CD14-positive monocyte (primary cell): ENCODE data around the gene TMEM134. TPM values are rescaled to one million over a fixed set of nuclear protein-coding genes. Genes with fewer than 3 reads are reported as not detected.
A peak's percentile ranks its signal among the peaks of the same experiment; 100 is the strongest.

Source experiments
- DNase-seq, 3 donors: peaks; one replicate each; pipeline ENCODE4 v3.0.0-alpha.2; 2011 to 2022
- H2AFZ ChIP-seq: 2 replicates; pipeline ENCODE4 v1.6.0; 2012; ENCODE audit warnings: mild to moderate bottlenecking, low read depth, low read length, inconsistent platforms; ENCODE audit not compliant: insufficient read depth, poor library complexity, severe bottlenecking
- H3K27ac ChIP-seq, 2 donors: 1 replicate in 1 of 2; 2 replicates in 1 of 2; pipeline ENCODE4 v1.5.1; 2012 to 2013; ENCODE audit warnings: low read length in 2 of 2, control low read depth in 1 of 2, inconsistent platforms in 1 of 2, low read depth in 1 of 2, mild to moderate bottlenecking in 1 of 2
- H3K27me3 ChIP-seq, 2 donors: one replicate each; pipeline versions ENCODE4 v1.6.0 to v1.6.1; 2011 to 2013; ENCODE audit warnings: low read length in 2 of 2; ENCODE audit not compliant: control insufficient read depth in 2 of 2, insufficient read depth in 2 of 2
- H3K36me3 ChIP-seq, 2 donors: replicated peaks in 1 of 2; 1 replicate in 1 of 2; 2 replicates in 1 of 2; pipeline versions ENCODE4 v1.5.1 to v1.6.1; 2012 to 2013; ENCODE audit warnings: low read length in 2 of 2, control low read depth in 1 of 2, inconsistent platforms in 1 of 2, mild to moderate bottlenecking in 1 of 2; ENCODE audit not compliant: insufficient read depth in 2 of 2, control insufficient read depth in 1 of 2
- H3K4me1 ChIP-seq, 2 donors: 1 replicate in 1 of 2; 2 replicates in 1 of 2; pipeline versions ENCODE4 v1.5.1 to v1.6.1; 2012 to 2013; ENCODE audit warnings: low read length in 2 of 2, control low read depth in 1 of 2, inconsistent platforms in 1 of 2, mild to moderate bottlenecking in 1 of 2, moderate library complexity in 1 of 2; ENCODE audit not compliant: insufficient read depth in 2 of 2, control insufficient read depth in 1 of 2
- H3K4me2 ChIP-seq: replicated peaks from 2 replicates; pipeline ENCODE3; 2012; ENCODE audit warnings: low read length, moderate library complexity, mild to moderate bottlenecking; ENCODE audit not compliant: poor library complexity, severe bottlenecking; ENCODE audit errors: extremely low read depth
- H3K4me3 ChIP-seq, 3 experiments: fragments of 200-600 bp in 1 of 3; sonication (generic) in 1 of 3; replicated peaks in 1 of 3; 1 replicate in 2 of 3; 2 replicates in 1 of 3; pipeline ENCODE4 v1.5.1; 2011 to 2013; ENCODE audit warnings: low read length in 3 of 3, mild to moderate bottlenecking in 3 of 3, control low read depth in 2 of 3, low read depth in 2 of 3, inconsistent platforms in 1 of 3, moderate library complexity in 1 of 3
- H3K79me2 ChIP-seq: 2 replicates; pipeline ENCODE4 v1.6.0; 2012; ENCODE audit warnings: mild to moderate bottlenecking, control low read depth, inconsistent platforms, low read length, moderate library complexity; ENCODE audit not compliant: insufficient read depth
- H3K9ac ChIP-seq: 2 replicates; pipeline ENCODE4 v1.6.0; 2017; ENCODE audit warnings: low read length, mild to moderate bottlenecking; ENCODE audit not compliant: insufficient read depth, poor library complexity, severe bottlenecking
- H3K9me3 ChIP-seq, 2 donors: replicated peaks in 1 of 2; 1 replicate in 1 of 2; 2 replicates in 1 of 2; pipeline versions ENCODE4 v1.5.1 to v1.6.1; 2012 to 2013; ENCODE audit warnings: low read length in 2 of 2, control low read depth in 1 of 2; ENCODE audit not compliant: control insufficient read depth in 1 of 2, insufficient read depth in 1 of 2
- H4K20me1 ChIP-seq: 2 replicates; pipeline ENCODE4 v1.6.0; 2012; ENCODE audit warnings: mild to moderate bottlenecking, low read length, control low read depth, moderate library complexity; ENCODE audit not compliant: insufficient read depth
- H3K27ac Mint-ChIP-seq, 7 donors: one replicate each; pipeline ENCODE4 v1.8.0; 2020; ENCODE audit warnings: mild to moderate bottlenecking in 7 of 7, mixed read lengths in 7 of 7, moderate library complexity in 6 of 7, inconsistent platforms in 2 of 7
- H3K27me3 Mint-ChIP-seq, 3 donors: one replicate each; pipeline ENCODE4 v1.8.0; 2021 to 2022; ENCODE audit warnings: low read depth in 3 of 3, mild to moderate bottlenecking in 3 of 3, mixed read lengths in 3 of 3, moderate library complexity in 3 of 3, inconsistent platforms in 1 of 3
- H3K36me3 Mint-ChIP-seq, 2 donors: one replicate each; pipeline ENCODE4 v1.8.0; 2020; ENCODE audit warnings: mixed read lengths in 2 of 2, inconsistent platforms in 1 of 2, mild to moderate bottlenecking in 1 of 2
- H3K4me1 Mint-ChIP-seq: one replicate; pipeline ENCODE4 v1.8.0; 2020; ENCODE audit warnings: mild to moderate bottlenecking, mixed read lengths
- H3K4me3 Mint-ChIP-seq, 2 donors: one replicate each; pipeline ENCODE4 v1.8.0; 2020; ENCODE audit warnings: mild to moderate bottlenecking in 2 of 2, mixed read lengths in 2 of 2, moderate library complexity in 1 of 2
- H3K9me3 Mint-ChIP-seq, 7 donors: one replicate each; pipeline ENCODE4 v1.8.0; 2020 to 2022; ENCODE audit warnings: mixed read lengths in 7 of 7, mild to moderate bottlenecking in 6 of 7, moderate library complexity in 6 of 7, inconsistent platforms in 2 of 7
- CTCF ChIP-seq: fragments of 200-600 bp; IDR thresholded peaks from one replicate; pipeline ENCODE4 v1.8.0; 2022; ENCODE audit warnings: antibody characterized with exemption, mild to moderate bottlenecking
- WGBS: methylation state at CpG from one replicate; pipeline ENCODE4 v1.1.5; 2013; ENCODE audit warnings: missing lambda C conversion rate; ENCODE audit not compliant: insufficient coverage; 5-methylcytosine and 5-hydroxymethylcytosine counted together
- intact Hi-C, 2 donors: fragments of 100-400 bp; cut with micrococcal nuclease; formaldehyde crosslinking; loops; one replicate each; pipeline versions ENCODE4 v1.15.0 to v1.15.1; 2023
- polyA plus RNA-seq, 3 donors: library from polyadenylated mRNA; depleted of rRNA in 1 of 3; unstranded in 2 of 3; stranded (reverse) in 1 of 3; fragments of 300-500 nt in 2 of 3; fragments of >200 nt in 1 of 3; fragmentation: Illumina TruSeq in 2 of 3; gene quantifications; 1 replicate in 2 of 3; 2 replicates in 1 of 3; pipeline ENCODE4 v1.2.3, GENCODE V29; 2012 to 2021

Gene TMEM134
- polyA plus RNA-seq, 3 donors: 67.4 to 104 (median 76.8) TPM

GRCh38 chr11:67421430-67422031, 47.5 kb downstream of the TMEM134 start:
- no peak for DNase-seq
- no peaks in the 10 kb centered on the region for H3K79me2 ChIP-seq
- no peaks in the 10 kb centered on the region for H3K9me3 ChIP-seq
- peaks cover 0 to 37% of the 10 kb centered on the region in 2 donors for H3K27me3 ChIP-seq
- TF ChIP-seq CTCF: no peak
- H2AFZ ChIP-seq: peak overlapping the region; percentile 86
- Mint-ChIP-seq H3K36me3 (peaks cover 0 to 3% of the 10 kb centered on the region in 2 donors), H3K27me3 (peaks cover 22 to 39% (median 32%) of the 10 kb centered on the region in 3 donors), H3K9me3 (peaks cover 0 to 5% (median 0%) of the 10 kb centered on the region in 7 donors), H3K4me1 (peaks cover 25% of the 10 kb centered on the region), H3K4me3 (peak overlapping the region; percentile 57 to 67), H3K27ac (peak overlapping the region in 1 of 7 donors; percentile 35)
- H3K4me1 ChIP-seq: peaks cover 27 to 42% of the 10 kb centered on the region in 2 donors
- no peaks in the 10 kb centered on the region for H4K20me1 ChIP-seq
- H3K4me2 ChIP-seq: peak overlapping the region; percentile 89
- H3K27ac ChIP-seq: no peak overlapping the region
- intact Hi-C loops: loop anchor here in 1 of 2 donors (1.0 kb wide), 1 partner anchor 19 kb away; no protein-coding TSS in a partner anchor
- no peaks in the 10 kb centered on the region for H3K36me3 ChIP-seq
- 77% methylated on average over 16 of the region's 22 CpGs for WGBS
- peak overlapping the region in 1 of 3 experiments; percentile 76 for H3K4me3 ChIP-seq
- no peak overlapping the region for H3K9ac ChIP-seq

GRCh38 chr11:67420646-67421429, 48.2 kb downstream of the TMEM134 start:
- H3K27ac Mint-ChIP-seq: peak overlapping the region in 1 of 7 donors; percentile 35
- peaks cover 29 to 47% of the 10 kb centered on the region in 2 donors for H3K4me1 ChIP-seq

More at GRCh38 chr11:67420646-67421429, 48.2 kb downstream of the TMEM134 start:
- peaks cover 0 to 9% (median 2%) of the 10 kb centered on the region in 7 donors for H3K9me3 Mint-ChIP-seq
- Histone ChIP-seq H3K9ac (peak overlapping the region; percentile 64), H3K4me3 (peak overlapping the region; percentile 7 to 76 (median 24)), H3K9me3 (no peaks in the 10 kb centered on the region), H3K79me2 (no peaks in the 10 kb centered on the region), H3K4me2 (peak overlapping the region; percentile 89), H3K27me3 (peaks cover 0 to 44% of the 10 kb centered on the region in 2 donors), H2AFZ (peak overlapping the region; percentile 86), H3K36me3 (no peaks in the 10 kb centered on the region), H3K27ac (peak overlapping the region in 1 of 2 donors; percentile 41), H4K20me1 (no peaks in the 10 kb centered on the region)
- intact Hi-C loops: loop anchor here in 1 of 2 donors (1.0 kb wide), 1 partner anchor 19 kb away; no protein-coding TSS in a partner anchor
- TF ChIP-seq CTCF: no peak
- H3K36me3 Mint-ChIP-seq: peaks cover 4 to 8% of the 10 kb centered on the region in 2 donors
- under 1% methylated on average over 89 of the region's 97 CpGs for WGBS
- H3K4me3 Mint-ChIP-seq: peak overlapping the region; percentile 72 to 82
- DNase-seq: peak; percentile 82 to 85 (median 84)
- peaks cover 28 to 46% (median 39%) of the 10 kb centered on the region in 3 donors for H3K27me3 Mint-ChIP-seq
- H3K4me1 Mint-ChIP-seq: peaks cover 32% of the 10 kb centered on the region
